Measurements from ENCODE around the gene RAB6B.

GRCh38 chr3:133937061-133937686 is 41.5 kb upstream of the RAB6B start:
- no peak for TF ChIP-seq CTCF (IDR thresholded peaks at IDR 0.05; ENCODE audit: insufficient read depth, low read length)
- no peak for TF ChIP-seq POLR2AphosphoS5 (IDR thresholded peaks at IDR 0.05; ENCODE audit: low read depth)
- no peak for TF ChIP-seq GABPA (IDR thresholded peaks at IDR 0.05; ENCODE audit: low read depth)

Data from HL-60 (cell line).